PC-9 (cell line): Measurements from ENCODE around the gene PCDHGA12. TPM values are rescaled to one million over a fixed set of nuclear protein-coding genes. Genes with fewer than 3 reads are reported as not detected.
A peak's percentile ranks its signal among the peaks of the same experiment; 100 is the strongest.
"Not testable (repeated sequence)": the region's sequence is repeated elsewhere in the genome, so short reads cannot be mapped to it uniquely, and the experiment has no call there.

Source experiments
- BruUV-seq: library from RNA; stranded (reverse); fragments of 400-500 nt; replicated peaks from 2 replicates; lab custom pipeline; 2021; lab: Mats Ljungman, UMichigan
- CTCF ChIA-PET: fragments of 300-600 bp; sonication (Branson Sonifier 250); formaldehyde crosslinking; loops from one replicate; lab custom pipeline; 2022; ENCODE audit warnings: antibody characterized with exemption; lab: Charles Lee
- POLR2A ChIA-PET: fragments of 300-600 bp; sonication (Branson Sonifier 250); formaldehyde crosslinking; loops from one replicate; lab custom pipeline; 2022; ENCODE audit warnings: antibody characterized with exemption; ENCODE audit not compliant: unreplicated experiment; lab: Charles Lee
- DNase-seq, 2 experiments: peaks; one replicate each; pipeline versions ENCODE4 v3.0.0 to v3.0.0-alpha.2; 2015 to 2022; ENCODE audit warnings: mixed read lengths in 1 of 2
- H2AFZ ChIP-seq: fragments of 200-600 bp; sonication (generic); 2 replicates; pipeline ENCODE4 v1.8.1; 2017; ENCODE audit warnings: antibody characterized with exemption
- H3F3A ChIP-seq: fragments of 200-600 bp; sonication (generic); 2 replicates; pipeline ENCODE4 v1.8.1; 2017; ENCODE audit warnings: antibody characterized with exemption, mild to moderate bottlenecking, low read depth; ENCODE audit not compliant: insufficient read depth
- H3K27ac ChIP-seq: fragments of 200-600 bp; sonication (generic); 2 replicates; pipeline ENCODE4 v1.6.1; 2016; ENCODE audit warnings: mixed run types
- H3K27me3 ChIP-seq: fragments of 200-600 bp; sonication (generic); 2 replicates; pipeline ENCODE4 v1.6.1; 2016; ENCODE audit warnings: low read depth, mixed run types; ENCODE audit not compliant: insufficient read depth
- H3K36me3 ChIP-seq: fragments of 200-600 bp; sonication (generic); 2 replicates; pipeline ENCODE4 v1.6.1; 2016; ENCODE audit warnings: low read depth, mixed run types
- H3K4me1 ChIP-seq: fragments of 200-600 bp; sonication (generic); replicated peaks from 2 replicates; pipeline ENCODE4 v1.6.1; 2016; ENCODE audit warnings: mixed run types; ENCODE audit not compliant: insufficient read depth
- H3K4me2 ChIP-seq: fragments of 200-600 bp; sonication (generic); 2 replicates; pipeline ENCODE4 v1.6.1; 2017; ENCODE audit warnings: mixed run types
- H3K4me3 ChIP-seq: fragments of 200-600 bp; sonication (generic); 2 replicates; pipeline ENCODE4 v1.6.1; 2016; ENCODE audit warnings: mixed run types
- H3K79me2 ChIP-seq: fragments of 200-600 bp; sonication (generic); 2 replicates; pipeline ENCODE4 v1.6.1; 2017; ENCODE audit warnings: low read depth, mixed run types
- H3K9me2 ChIP-seq: fragments of 200-600 bp; sonication (generic); 2 replicates; pipeline ENCODE4 v1.8.1; 2017; ENCODE audit warnings: mild to moderate bottlenecking; ENCODE audit not compliant: insufficient read depth
- H3K9me3 ChIP-seq: fragments of 200-600 bp; sonication (generic); 2 replicates; pipeline ENCODE4 v1.8.1; 2016; ENCODE audit warnings: low read depth; ENCODE audit not compliant: insufficient read depth
- H4K20me1 ChIP-seq: fragments of 200-600 bp; sonication (generic); 2 replicates; pipeline ENCODE4 v1.8.1; 2017; ENCODE audit not compliant: insufficient read depth
- EZH2 ChIP-seq: fragments of 200-600 bp; sonication (generic); IDR thresholded peaks from 2 replicates; pipeline ENCODE4 v1.8.0; 2017; ENCODE audit warnings: antibody characterized with exemption, low read depth
- intact Hi-C: fragments of 100-400 bp; cut with micrococcal nuclease; formaldehyde crosslinking; loops from one replicate; pipeline ENCODE4 v1.10.0; 2022; ENCODE audit not compliant: unreplicated experiment
- total RNA-seq: library from RNA; stranded (reverse); gene quantifications from 2 replicates; pipeline ENCODE4 v1.2.3, GENCODE V29; 2021
- TF ChIP-seq, protein P1 (sequence below): fragments of 200-600 bp; sonication (generic); conservative IDR thresholded peaks from 2 replicates; pipeline ENCODE4 v1.6.1; 2017; ENCODE audit warnings: mixed run types, antibody characterized with exemption, mild to moderate bottlenecking, moderate library complexity

PCDHGA12 gene
- total RNA-seq, 1 experiment from 2014 or later = not detected

DNA sequence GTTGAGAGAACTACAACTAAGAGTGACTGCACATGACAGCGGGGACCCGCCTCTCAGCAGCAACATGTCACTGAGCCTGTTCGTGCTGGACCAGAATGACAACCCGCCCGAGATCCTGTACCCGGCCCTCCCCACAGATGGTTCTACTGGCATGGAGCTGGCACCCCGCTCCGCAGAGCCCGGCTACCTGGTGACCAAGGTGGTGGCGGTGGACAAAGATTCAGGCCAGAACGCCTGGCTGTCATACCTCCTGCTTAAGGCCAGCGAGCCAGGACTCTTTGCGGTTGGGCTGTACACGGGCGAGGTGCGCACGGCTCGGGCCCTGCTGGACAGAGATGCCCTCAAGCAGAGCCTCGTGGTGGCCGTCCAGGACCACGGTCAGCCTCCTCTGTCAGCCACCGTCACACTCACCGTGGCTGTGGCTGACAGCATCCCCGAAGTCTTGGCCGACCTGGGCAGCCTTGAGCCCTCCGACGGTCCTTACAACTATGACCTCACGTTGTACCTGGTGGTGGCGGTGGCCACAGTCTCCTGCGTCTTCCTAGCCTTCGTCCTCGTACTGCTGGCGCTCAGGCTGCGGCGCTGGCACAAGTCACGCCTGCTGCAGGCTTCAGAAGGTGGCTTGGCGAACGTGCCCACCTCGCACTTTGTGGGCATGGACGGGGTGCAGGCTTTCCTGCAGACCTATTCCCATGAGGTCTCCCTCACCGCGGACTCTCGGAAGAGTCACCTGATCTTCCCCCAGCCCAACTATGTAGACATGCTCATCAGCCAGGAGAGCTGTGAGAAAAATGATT, 45.6 kb upstream of the PCDHGA12 start:
- intact Hi-C loops = no loop called here
- DNase-seq = no peak
- H3F3A ChIP-seq = no peaks in the 10 kb centered on the region
- H3K4me1 ChIP-seq = no peaks in the 10 kb centered on the region
- no peak overlapping the region for H3K4me3 ChIP-seq
- ChIA-PET POLR2A (no interaction called here), CTCF (no interaction called here)
- no peak overlapping the region; the same call in 1 of the 2 replicates for H2AFZ ChIP-seq
- no peaks in the 10 kb centered on the region for H3K9me3 ChIP-seq
- no peak for TF ChIP-seq EZH2
- TF ChIP-seq, protein P1, sequence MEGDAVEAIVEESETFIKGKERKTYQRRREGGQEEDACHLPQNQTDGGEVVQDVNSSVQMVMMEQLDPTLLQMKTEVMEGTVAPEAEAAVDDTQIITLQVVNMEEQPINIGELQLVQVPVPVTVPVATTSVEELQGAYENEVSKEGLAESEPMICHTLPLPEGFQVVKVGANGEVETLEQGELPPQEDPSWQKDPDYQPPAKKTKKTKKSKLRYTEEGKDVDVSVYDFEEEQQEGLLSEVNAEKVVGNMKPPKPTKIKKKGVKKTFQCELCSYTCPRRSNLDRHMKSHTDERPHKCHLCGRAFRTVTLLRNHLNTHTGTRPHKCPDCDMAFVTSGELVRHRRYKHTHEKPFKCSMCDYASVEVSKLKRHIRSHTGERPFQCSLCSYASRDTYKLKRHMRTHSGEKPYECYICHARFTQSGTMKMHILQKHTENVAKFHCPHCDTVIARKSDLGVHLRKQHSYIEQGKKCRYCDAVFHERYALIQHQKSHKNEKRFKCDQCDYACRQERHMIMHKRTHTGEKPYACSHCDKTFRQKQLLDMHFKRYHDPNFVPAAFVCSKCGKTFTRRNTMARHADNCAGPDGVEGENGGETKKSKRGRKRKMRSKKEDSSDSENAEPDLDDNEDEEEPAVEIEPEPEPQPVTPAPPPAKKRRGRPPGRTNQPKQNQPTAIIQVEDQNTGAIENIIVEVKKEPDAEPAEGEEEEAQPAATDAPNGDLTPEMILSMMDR = no peak
- no peak overlapping the region for H3K27ac ChIP-seq
- no peak overlapping the region for H3K4me2 ChIP-seq
- no peaks in the 10 kb centered on the region for H3K79me2 ChIP-seq
- H3K36me3 ChIP-seq = no peaks in the 10 kb centered on the region
- peaks cover 54% of the 10 kb centered on the region for H3K27me3 ChIP-seq
- no TSS peak for BruUV-seq
- no peaks in the 10 kb centered on the region for H4K20me1 ChIP-seq
- no peaks in the 10 kb centered on the region for H3K9me2 ChIP-seq

DNA sequence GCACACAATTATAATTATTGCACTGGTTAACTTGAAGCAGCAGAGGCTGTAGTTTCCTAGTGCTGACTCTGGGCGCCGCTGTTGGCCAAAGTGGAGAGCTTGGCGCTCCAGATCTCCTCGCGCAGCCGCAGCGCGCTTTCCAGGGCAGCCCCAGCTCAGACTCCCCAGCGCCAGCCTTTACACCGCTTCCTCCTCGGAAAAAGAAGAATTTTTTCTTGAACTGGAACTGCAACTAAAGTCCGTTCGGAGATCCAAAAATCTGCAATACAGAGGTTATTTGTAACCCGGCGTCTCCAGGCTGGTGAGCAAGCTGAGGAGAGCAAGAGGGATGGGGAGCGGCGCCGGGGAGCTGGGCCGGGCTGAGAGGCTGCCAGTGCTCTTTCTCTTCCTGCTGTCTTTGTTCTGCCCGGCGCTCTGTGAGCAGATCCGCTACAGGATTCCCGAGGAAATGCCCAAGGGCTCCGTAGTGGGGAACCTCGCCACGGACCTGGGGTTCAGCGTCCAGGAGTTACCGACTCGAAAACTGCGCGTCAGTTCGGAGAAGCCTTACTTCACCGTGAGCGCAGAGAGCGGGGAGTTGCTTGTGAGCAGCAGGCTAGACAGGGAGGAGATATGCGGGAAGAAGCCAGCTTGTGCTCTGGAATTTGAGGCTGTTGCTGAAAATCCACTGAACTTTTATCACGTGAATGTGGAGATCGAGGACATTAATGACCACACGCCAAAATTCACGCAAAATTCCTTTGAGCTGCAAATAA, 42.6 kb upstream of the PCDHGA12 start, which contains the start of gene PCDHGB4:
TSS of gene PCDHGB4 (plus strand) at position 142 of the 755 bp plus-strand sequence. CDS start at position 329, 187 bp downstream.
- H3F3A ChIP-seq, BruUV-seq, H4K20me1 ChIP-seq, H2AFZ ChIP-seq, CTCF ChIA-PET, H3K79me2 ChIP-seq, H3K36me3 ChIP-seq, H3K27ac ChIP-seq, intact Hi-C loops, DNase-seq, H3K4me3 ChIP-seq, POLR2A ChIA-PET, H3K9me2 ChIP-seq, H3K4me1 ChIP-seq, H3K9me3 ChIP-seq: not testable (repeated sequence)
- TF ChIP-seq, protein P1 = peak; percentile 40; the same call in 1 of the 2 replicates
- Histone ChIP-seq H3K4me2 (peak within 1 kb of the TSS; percentile 31; the same call in 1 of the 2 replicates), H3K27me3 (peaks cover 36% of the 10 kb centered on the region)

DNA sequence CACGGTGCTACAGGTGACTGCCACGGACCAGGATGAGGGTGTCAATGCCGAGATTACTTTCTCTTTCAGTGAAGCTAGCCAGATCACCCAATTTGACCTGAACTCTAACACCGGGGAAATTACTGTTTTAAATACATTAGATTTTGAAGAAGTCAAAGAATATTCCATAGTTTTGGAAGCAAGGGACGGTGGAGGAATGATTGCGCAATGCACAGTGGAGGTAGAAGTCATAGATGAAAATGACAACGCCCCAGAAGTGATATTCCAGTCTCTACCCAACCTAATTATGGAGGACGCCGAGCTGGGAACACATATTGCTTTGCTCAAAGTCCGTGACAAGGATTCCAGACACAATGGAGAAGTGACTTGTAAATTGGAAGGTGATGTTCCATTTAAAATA, 41.6 kb upstream of the PCDHGA12 start:
- Histone ChIP-seq H3K4me2 (peak overlapping the region; percentile 31; the same call in 1 of the 2 replicates), H3K79me2 (no peaks in the 10 kb centered on the region), H4K20me1 (no peaks in the 10 kb centered on the region), H3K9me2 (no peaks in the 10 kb centered on the region), H3K27ac (no peak overlapping the region), H2AFZ (no peak overlapping the region), H3K27me3 (peaks cover 27% of the 10 kb centered on the region), H3K4me3 (no peak overlapping the region), H3F3A (no peaks in the 10 kb centered on the region), H3K9me3 (no peaks in the 10 kb centered on the region), H3K4me1 (no peaks in the 10 kb centered on the region), H3K36me3 (no peaks in the 10 kb centered on the region)
- BruUV-seq = no TSS peak
- ChIA-PET POLR2A (no interaction called here), CTCF (interaction anchor here (0.6 kb wide), 1 partner anchor 50 kb away, joined by 3 read pairs; no protein-coding TSS in a partner anchor)
- no peak for DNase-seq
- TF ChIP-seq EZH2 = no peak
- TF ChIP-seq, protein P1 = no peak
- intact Hi-C loops = no loop called here
